HEK293 (cell line): Measurements from ENCODE around the gene SELENOO.

Source experiments
- CTCF ChIA-PET: fragments of 350-600 bp; formaldehyde crosslinking; extraction: SDS; loops from one replicate; lab custom pipeline; 2021; ENCODE audit warnings: antibody characterized with exemption; lab: Yijun Ruan, JAX
- POLR2A ChIA-PET: fragments of 300-600 bp; formaldehyde crosslinking; extraction: SDS; loops from one replicate; lab custom pipeline; 2020; ENCODE audit warnings: antibody characterized with exemption, inconsistent platforms; lab: Yijun Ruan, JAX
- H3K27ac ChIP-seq: fragments of 200-500 bp; sonication (Bioruptor generic); 2 replicates; pipeline ENCODE4 v1.5.1; 2014; ENCODE audit warnings: low read depth, low read length, control low read depth, inconsistent platforms; ENCODE audit errors: extremely low read depth
- H3K36me3 ChIP-seq, 2 experiments: fragments of 200-500 bp in 1 of 2; sonication (Bioruptor generic) in 1 of 2; 1 replicate in 1 of 2; 2 replicates in 1 of 2; pipeline ENCODE4 v1.5.1; 2014 to 2017; ENCODE audit warnings: inconsistent platforms in 2 of 2, low read length in 2 of 2; ENCODE audit not compliant: control insufficient read depth in 2 of 2, insufficient read depth in 1 of 2
- H3K4me1 ChIP-seq: fragments of 200-500 bp; sonication (Bioruptor generic); 2 replicates; pipeline ENCODE4 v1.5.1; 2014; ENCODE audit warnings: mild to moderate bottlenecking, low read length, inconsistent platforms; ENCODE audit not compliant: control insufficient read depth, insufficient read depth
- H3K4me3 ChIP-seq: 2 replicates; pipeline ENCODE4 v1.5.1; 2011; ENCODE audit warnings: low read depth, mild to moderate bottlenecking, control low read depth, low read length, moderate library complexity
- H3K9me3 ChIP-seq: fragments of 200-500 bp; sonication (Bioruptor generic); 2 replicates; pipeline ENCODE4 v1.5.1; 2014; ENCODE audit warnings: low read depth, low read length, inconsistent platforms; ENCODE audit not compliant: control insufficient read depth, insufficient read depth
- EGR2 ChIP-seq: fragments of 450-650 bp; formaldehyde crosslinking; IDR thresholded peaks from 2 replicates; pipeline ENCODE4 v1.5.1; 2016; ENCODE audit warnings: low read depth, missing biosample characterization, missing genetic modification characterization
- GLIS1 ChIP-seq: fragments of 450-650 bp; formaldehyde crosslinking; IDR thresholded peaks from 2 replicates; pipeline ENCODE4 v1.5.1; 2016; ENCODE audit warnings: missing biosample characterization, missing genetic modification characterization
- GLIS2 ChIP-seq: fragments of 450-650 bp; formaldehyde crosslinking; IDR thresholded peaks from 2 replicates; pipeline ENCODE4 v1.5.1; 2016; ENCODE audit warnings: missing biosample characterization, missing genetic modification characterization
- HOXC10 ChIP-seq: sonication (generic); formaldehyde crosslinking; IDR thresholded peaks from 2 replicates; pipeline ENCODE4 v1.8.1; 2023; ENCODE audit warnings: mild to moderate bottlenecking, missing genetic modification reagents
- KLF10 ChIP-seq: fragments of 450-650 bp; IDR thresholded peaks from 2 replicates; pipeline ENCODE4 v1.5.1; 2018; ENCODE audit warnings: missing biosample characterization, mild to moderate bottlenecking, missing genetic modification characterization
- KLF8 ChIP-seq: fragments of 450-650 bp; formaldehyde crosslinking; IDR thresholded peaks from 2 replicates; pipeline ENCODE4 v1.5.1; 2016; ENCODE audit warnings: missing biosample characterization, missing genetic modification characterization
- SP2 ChIP-seq: fragments of 450-650 bp; formaldehyde crosslinking; IDR thresholded peaks from 2 replicates; pipeline ENCODE4 v1.5.1; 2016; ENCODE audit warnings: missing biosample characterization, missing genetic modification characterization
- SP3 ChIP-seq: fragments of 450-650 bp; formaldehyde crosslinking; IDR thresholded peaks from 2 replicates; pipeline ENCODE4 v1.5.1; 2016; ENCODE audit warnings: missing biosample characterization, missing genetic modification characterization
- YY1 ChIP-seq: fragments of 450-650 bp; formaldehyde crosslinking; IDR thresholded peaks from 2 replicates; pipeline ENCODE4 v1.5.1; 2018; ENCODE audit warnings: missing biosample characterization, missing genetic modification characterization
- YY2 ChIP-seq: fragments of 450-650 bp; formaldehyde crosslinking; IDR thresholded peaks from 2 replicates; pipeline ENCODE4 v1.5.1; 2016; ENCODE audit warnings: missing biosample characterization, missing genetic modification characterization
- ZBTB7A ChIP-seq: fragments of 450-650 bp; formaldehyde crosslinking; IDR thresholded peaks from 2 replicates; pipeline ENCODE4 v1.5.1; 2016; ENCODE audit warnings: low read depth, missing biosample characterization, missing genetic modification characterization
- ZFHX2 ChIP-seq: fragments of 450-650 bp; formaldehyde crosslinking; conservative IDR thresholded peaks from 2 replicates; pipeline ENCODE4 v1.5.1; 2016; ENCODE audit warnings: missing biosample characterization, missing genetic modification characterization
- ZFP41 ChIP-seq: fragments of 450-650 bp; formaldehyde crosslinking; IDR thresholded peaks from 2 replicates; pipeline ENCODE4 v1.5.1; 2016; ENCODE audit warnings: missing biosample characterization, missing genetic modification characterization, borderline replicate concordance
- ZNF19 ChIP-seq: fragments of 450-650 bp; formaldehyde crosslinking; IDR thresholded peaks from 2 replicates; pipeline ENCODE4; 2016; ENCODE audit warnings: missing biosample characterization, missing genetic modification characterization, low read depth
- ZNF335 ChIP-seq: fragments of 450-650 bp; formaldehyde crosslinking; conservative IDR thresholded peaks from 2 replicates; pipeline ENCODE4 v1.5.1; 2016; ENCODE audit warnings: missing biosample characterization, missing genetic modification characterization
- ZNF423 ChIP-seq: fragments of 450-650 bp; formaldehyde crosslinking; IDR thresholded peaks from 2 replicates; pipeline ENCODE4 v1.5.1; 2016; ENCODE audit warnings: missing biosample characterization, missing genetic modification characterization
- ZNF514 ChIP-seq: fragments of 450-650 bp; formaldehyde crosslinking; IDR thresholded peaks from 2 replicates; pipeline ENCODE4 v1.5.1; 2016; ENCODE audit warnings: missing biosample characterization, missing genetic modification characterization
- ZNF555 ChIP-seq: fragments of 450-650 bp; formaldehyde crosslinking; conservative IDR thresholded peaks from 2 replicates; pipeline ENCODE4 v1.5.1; 2017; ENCODE audit warnings: missing biosample characterization, mild to moderate bottlenecking, missing genetic modification characterization, inconsistent platforms
- ZNF677 ChIP-seq: fragments of 450-650 bp; IDR thresholded peaks from 2 replicates; pipeline ENCODE4 v1.5.0; 2018; ENCODE audit warnings: missing biosample characterization, mild to moderate bottlenecking, missing genetic modification characterization, moderate library complexity
- ZSCAN30 ChIP-seq: fragments of 450-650 bp; IDR thresholded peaks from 2 replicates; pipeline ENCODE4 v1.5.1; 2018; ENCODE audit warnings: missing biosample characterization, mild to moderate bottlenecking, missing genetic modification characterization, moderate library complexity
- TF ChIP-seq, protein P1 (sequence below): fragments of 450-650 bp; formaldehyde crosslinking; IDR thresholded peaks from 2 replicates; pipeline ENCODE4 v1.5.1; 2016; ENCODE audit warnings: missing biosample characterization, missing genetic modification characterization, low read depth
- TF ChIP-seq, protein P2 (sequence below): fragments of 450-650 bp; formaldehyde crosslinking; optimal IDR thresholded peaks from 2 replicates; pipeline ENCODE3; 2016; ENCODE audit warnings: missing biosample characterization, mild to moderate bottlenecking, missing genetic modification characterization

Gene SELENOO, protein sequence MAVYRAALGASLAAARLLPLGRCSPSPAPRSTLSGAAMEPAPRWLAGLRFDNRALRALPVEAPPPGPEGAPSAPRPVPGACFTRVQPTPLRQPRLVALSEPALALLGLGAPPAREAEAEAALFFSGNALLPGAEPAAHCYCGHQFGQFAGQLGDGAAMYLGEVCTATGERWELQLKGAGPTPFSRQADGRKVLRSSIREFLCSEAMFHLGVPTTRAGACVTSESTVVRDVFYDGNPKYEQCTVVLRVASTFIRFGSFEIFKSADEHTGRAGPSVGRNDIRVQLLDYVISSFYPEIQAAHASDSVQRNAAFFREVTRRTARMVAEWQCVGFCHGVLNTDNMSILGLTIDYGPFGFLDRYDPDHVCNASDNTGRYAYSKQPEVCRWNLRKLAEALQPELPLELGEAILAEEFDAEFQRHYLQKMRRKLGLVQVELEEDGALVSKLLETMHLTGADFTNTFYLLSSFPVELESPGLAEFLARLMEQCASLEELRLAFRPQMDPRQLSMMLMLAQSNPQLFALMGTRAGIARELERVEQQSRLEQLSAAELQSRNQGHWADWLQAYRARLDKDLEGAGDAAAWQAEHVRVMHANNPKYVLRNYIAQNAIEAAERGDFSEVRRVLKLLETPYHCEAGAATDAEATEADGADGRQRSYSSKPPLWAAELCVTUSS

DNA sequence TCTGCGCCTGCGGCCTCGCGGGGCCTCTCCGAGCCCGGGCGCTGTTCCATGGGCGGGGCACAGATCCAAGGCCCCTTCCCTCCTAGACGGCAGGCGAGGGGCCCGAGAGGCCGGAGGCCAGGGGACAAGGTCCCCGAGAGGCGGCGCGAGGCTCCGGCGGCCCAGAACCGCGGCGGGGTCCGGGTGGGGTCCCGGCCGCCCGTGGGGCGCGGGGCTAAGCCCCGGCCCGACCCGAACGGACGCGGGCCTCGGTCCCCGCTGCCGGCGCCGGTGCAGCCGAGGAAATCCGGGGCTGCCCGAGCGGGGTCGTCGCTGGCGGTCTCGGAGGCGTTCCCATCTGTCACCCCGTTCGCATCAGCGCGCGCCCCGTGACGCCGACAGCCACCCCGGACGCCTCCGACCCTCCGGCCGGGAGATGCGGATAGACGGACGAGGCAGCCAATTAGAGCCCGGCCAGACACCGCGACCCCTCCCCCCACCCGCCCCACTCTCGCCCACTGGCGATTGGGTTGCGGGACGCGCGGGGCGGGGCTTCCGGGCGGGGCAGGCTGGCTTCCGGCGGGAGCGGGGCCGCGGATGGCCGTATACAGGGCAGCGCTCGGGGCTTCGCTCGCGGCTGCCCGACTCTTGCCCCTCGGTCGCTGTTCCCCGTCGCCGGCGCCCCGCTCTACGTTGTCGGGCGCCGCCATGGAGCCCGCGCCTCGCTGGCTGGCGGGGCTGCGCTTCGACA lies at the start of gene SELENOO:
TSS of gene SELENOO (plus strand) at position 551 of the 730 bp plus-strand sequence. CDS start at position 577, 26 bp downstream.
- Histone ChIP-seq H3K9me3 (no peaks in the 10 kb centered on the region), H3K27ac (peak within 1 kb of the TSS; percentile 89), H3K4me3 (peak within 1 kb of the TSS; percentile 68), H3K36me3 (peaks cover 20 to 64% of the 10 kb centered on the region in 2 experiments), H3K4me1 (peaks cover 5% of the 10 kb centered on the region; the same call in 1 of the 2 replicates)
- ChIA-PET POLR2A (interaction anchor here (1.0 to 1.2 kb wide), 2 partner anchors 9 to 10 kb away, joined by 4 to 8 read pairs; no protein-coding TSS in a partner anchor), CTCF (interaction anchor here (2.3 kb wide), 1 partner anchor 10 kb away, joined by 5 read pairs; no protein-coding TSS in a partner anchor)
- no peak for TF ChIP-seq ZNF514 (tag by site-specific recombination)
- 0 out of 2 replicates have a peak, but pooled peaks have one; percentile 7 for TF ChIP-seq ZNF335 (tag by site-specific recombination)
- peak; percentile 60 for TF ChIP-seq KLF8 (tag by site-specific recombination)
- no peak for TF ChIP-seq ZFP41 (tag by site-specific recombination)
- TF ChIP-seq ZSCAN30 = 0 out of 2 replicates have a peak, but pooled peaks have one; percentile 53
- TF ChIP-seq HOXC10 (CRISPR knock-in tag) = 0 out of 2 replicates have a peak, but pooled peaks have one; percentile 7
- peak; percentile 44; the same call in 1 of the 2 replicates for TF ChIP-seq KLF10 (tag by site-specific recombination)
- TF ChIP-seq SP3 (tag by site-specific recombination) = peak; percentile 89
- TF ChIP-seq ZBTB7A (tag by site-specific recombination) = peak; percentile 83; the same call in 1 of the 2 replicates
- TF ChIP-seq ZNF19 = no peak
- TF ChIP-seq ZNF677 (tag by site-specific recombination) = 0 out of 2 replicates have a peak, but pooled peaks have one; percentile 35
- peak; percentile 37; the same call in 1 of the 2 replicates for TF ChIP-seq GLIS1 (tag by site-specific recombination)
- TF ChIP-seq, protein P1, sequence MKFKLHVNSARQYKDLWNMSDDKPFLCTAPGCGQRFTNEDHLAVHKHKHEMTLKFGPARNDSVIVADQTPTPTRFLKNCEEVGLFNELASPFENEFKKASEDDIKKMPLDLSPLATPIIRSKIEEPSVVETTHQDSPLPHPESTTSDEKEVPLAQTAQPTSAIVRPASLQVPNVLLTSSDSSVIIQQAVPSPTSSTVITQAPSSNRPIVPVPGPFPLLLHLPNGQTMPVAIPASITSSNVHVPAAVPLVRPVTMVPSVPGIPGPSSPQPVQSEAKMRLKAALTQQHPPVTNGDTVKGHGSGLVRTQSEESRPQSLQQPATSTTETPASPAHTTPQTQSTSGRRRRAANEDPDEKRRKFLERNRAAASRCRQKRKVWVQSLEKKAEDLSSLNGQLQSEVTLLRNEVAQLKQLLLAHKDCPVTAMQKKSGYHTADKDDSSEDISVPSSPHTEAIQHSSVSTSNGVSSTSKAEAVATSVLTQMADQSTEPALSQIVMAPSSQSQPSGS (tag by site-specific recombination) = no peak
- peak; percentile 93 for TF ChIP-seq SP2 (tag by site-specific recombination)
- TF ChIP-seq ZNF423 (tag by site-specific recombination) = peak; percentile 61; the same call in 1 of the 2 replicates
- TF ChIP-seq ZFHX2 = peak; percentile 57; the same call in 1 of the 2 replicates
- no peak for TF ChIP-seq ZNF555 (tag by site-specific recombination)
- peak; percentile 32; the same call in 1 of the 2 replicates for TF ChIP-seq EGR2 (tag by site-specific recombination)
- TF ChIP-seq YY1 (tag by site-specific recombination) = peak; percentile 29; the same call in 1 of the 2 replicates
- TF ChIP-seq, protein P2, sequence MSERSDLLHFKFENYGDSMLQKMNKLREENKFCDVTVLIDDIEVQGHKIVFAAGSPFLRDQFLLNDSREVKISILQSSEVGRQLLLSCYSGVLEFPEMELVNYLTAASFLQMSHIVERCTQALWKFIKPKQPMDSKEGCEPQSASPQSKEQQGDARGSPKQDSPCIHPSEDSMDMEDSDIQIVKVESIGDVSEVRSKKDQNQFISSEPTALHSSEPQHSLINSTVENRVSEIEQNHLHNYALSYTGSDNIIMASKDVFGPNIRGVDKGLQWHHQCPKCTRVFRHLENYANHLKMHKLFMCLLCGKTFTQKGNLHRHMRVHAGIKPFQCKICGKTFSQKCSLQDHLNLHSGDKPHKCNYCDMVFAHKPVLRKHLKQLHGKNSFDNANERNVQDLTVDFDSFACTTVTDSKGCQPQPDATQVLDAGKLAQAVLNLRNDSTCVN (tag by site-specific recombination) = peak; percentile 76
- TF ChIP-seq GLIS2 (tag by site-specific recombination) = peak; percentile 48; the same call in 1 of the 2 replicates
- TF ChIP-seq YY2 (tag by site-specific recombination) = 0 out of 2 replicates have a peak, but pooled peaks have one; percentile 13
